ENCODE results near the gene FAM90A26. TPM values are rescaled to one million over a fixed set of nuclear protein-coding genes. Genes with fewer than 3 reads are reported as not detected.
A peak's percentile ranks its signal among the peaks of the same experiment; 100 is the strongest.
"Not testable (repeated sequence)": the region's sequence is repeated elsewhere in the genome, so short reads cannot be mapped to it uniquely, and the experiment has no call there.

Gene FAM90A26, protein sequence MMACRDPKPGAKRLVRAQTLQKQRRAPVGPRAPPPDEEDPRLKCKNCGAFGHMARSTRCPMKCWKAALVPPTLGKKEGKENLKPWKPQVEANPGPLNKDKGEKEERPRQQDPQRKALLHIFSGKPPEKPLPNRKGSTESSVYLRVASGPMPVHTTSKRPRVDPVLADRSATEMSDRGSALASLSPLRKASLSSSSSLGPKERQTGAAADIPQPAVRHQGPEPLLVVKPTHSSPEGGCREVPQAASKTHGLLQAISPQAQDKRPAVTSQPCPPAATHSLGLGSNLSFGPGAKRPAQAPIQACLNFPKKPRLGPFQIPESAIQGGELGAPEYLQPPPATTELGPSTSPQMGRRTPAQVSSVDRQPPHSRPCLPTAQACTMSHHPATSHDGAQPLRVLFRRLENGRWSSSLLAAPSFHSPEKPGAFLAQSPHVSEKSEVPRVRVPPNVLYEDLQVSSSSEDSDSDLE
- total RNA-seq: not detected
- long read RNA-seq: 0 reads

DNA sequence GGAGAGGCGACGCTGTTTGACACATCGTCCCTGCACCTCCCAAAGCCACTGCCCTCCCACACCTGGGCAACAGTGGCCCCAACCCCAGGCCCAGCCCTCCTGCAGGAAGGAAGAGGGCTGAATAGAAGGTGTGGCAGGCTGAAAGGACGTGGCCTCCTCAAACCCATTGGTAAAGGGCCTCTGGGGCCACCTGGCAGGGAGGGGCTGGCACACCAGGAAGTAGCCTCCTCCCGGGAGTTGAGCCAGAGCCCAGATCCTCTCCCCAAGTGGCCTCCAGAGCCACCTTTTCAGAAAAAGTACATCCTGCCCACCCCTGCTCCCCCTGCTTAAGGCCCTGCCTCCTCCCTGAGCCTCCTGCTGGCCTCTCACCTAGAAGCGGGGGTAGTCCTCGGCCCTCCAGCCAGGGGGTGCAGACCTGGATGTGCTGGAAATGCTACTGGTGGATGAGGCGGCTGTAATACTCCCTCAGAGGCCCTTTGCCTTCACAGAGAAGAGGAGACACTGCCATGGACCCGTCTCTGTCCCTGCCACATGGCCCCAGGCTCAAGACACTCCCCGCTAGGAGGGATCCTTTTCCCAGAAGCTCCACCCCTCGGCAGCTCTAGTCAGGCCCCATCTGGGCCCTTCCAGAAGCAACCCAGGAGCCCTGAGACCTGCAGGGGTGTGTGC, at the start of gene FAM90A26:
Gene FAM90A26, plus strand, starts transcription at position 619 of the 669 bp plus-strand sequence. CDS start 2,764 bp downstream, outside the sequence.
- ATAC-seq (ENCODE audit: poor library complexity); intact Hi-C loops (cut with DNase I); DNase-seq: not testable (repeated sequence)

DNA sequence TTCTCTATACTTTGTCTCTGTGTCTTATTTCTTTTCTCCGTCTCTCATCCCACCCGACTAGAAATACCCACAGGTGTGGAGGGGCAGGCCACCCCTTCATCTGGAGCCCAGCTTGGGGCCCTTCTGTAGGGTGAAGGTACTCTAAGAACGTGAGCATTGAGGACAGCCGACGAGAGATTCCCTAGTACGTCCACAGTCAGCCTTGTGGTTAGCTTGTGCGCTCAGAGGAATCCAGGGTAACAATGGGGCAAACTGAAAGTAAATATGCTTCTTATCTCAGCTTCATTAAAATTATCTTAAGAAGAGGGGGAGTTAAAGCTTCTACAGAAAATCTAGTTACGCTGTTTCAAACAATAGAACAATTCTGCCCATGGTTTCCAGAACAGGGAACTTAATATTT, 47.5 kb upstream of the FAM90A26 start:
- DNase-seq; ATAC-seq (ENCODE audit: poor library complexity): not testable (repeated sequence)
- intact Hi-C loops (cut with DNase I): loop anchor here (5.0 kb wide), 1 partner anchor 120 kb away; no protein-coding TSS in a partner anchor

DNA sequence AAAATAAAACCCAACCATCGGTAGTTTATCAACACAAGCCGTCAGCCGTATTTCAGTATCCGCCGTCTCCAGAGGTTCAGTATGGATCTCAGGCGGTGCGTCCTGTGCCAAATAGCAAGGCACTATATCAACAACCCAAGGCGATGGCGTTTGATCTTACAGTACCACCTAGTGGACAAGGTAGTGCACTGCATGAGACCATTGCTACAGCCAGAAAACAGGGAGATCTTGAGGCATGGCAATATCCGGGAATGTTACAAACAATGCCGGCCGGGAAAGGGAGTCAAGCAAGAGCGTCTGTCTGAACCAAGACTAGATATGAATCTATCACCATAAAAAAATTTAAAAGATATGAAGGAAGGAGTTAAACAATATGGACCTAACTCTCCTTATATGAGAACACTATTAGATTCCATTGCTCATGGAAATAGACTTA, 46.6 kb upstream of the FAM90A26 start:
- not testable (repeated sequence) for ATAC-seq (ENCODE audit: poor library complexity); DNase-seq
- intact Hi-C loops (cut with DNase I): loop anchor here (5.0 kb wide), 1 partner anchor 121 kb away; no protein-coding TSS in a partner anchor

DNA sequence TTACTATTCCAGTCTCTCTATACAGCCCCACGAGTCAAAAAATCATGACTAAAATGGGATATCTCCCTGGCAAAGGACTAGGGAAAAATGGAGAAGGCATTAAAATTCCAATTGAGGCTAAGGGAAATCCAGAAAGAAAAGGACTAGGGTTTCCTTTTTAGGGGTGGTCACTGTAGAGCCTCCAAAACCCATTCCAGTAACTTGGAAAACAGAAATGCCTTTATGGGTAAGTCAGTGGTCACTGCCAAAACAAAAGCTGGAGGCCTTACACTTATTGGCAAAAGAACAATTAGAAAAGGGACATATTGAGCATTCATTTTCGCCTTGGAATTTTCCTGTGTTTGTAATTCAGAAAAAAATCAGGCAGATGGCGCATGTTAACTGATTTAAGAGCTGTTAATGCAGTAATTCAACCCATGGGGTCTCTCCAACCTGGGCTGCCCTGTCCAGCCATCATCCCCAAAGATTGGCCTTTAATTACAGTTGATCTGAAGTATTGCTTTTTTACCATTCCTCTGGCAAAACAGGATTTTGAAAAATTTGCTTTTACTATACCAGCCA, 44.5 kb upstream of the FAM90A26 start:
- intact Hi-C loops (cut with DNase I); ATAC-seq (ENCODE audit: poor library complexity): not testable (repeated sequence)

GRCh38 chr4:9131420-9131819, 38.8 kb upstream of the FAM90A26 start:
- ATAC-seq (ENCODE audit: poor library complexity); intact Hi-C loops (cut with DNase I); DNase-seq: not testable (repeated sequence)

More for the DNA sequence above, 44.5 kb upstream of the FAM90A26 start:
- DNase-seq: not testable (repeated sequence)

- intact Hi-C loops (cut with DNase I); ATAC-seq (ENCODE audit: poor library complexity); DNase-seq: not testable (repeated sequence)
These were observed 37.4 kb upstream of the FAM90A26 start for GRCh38 chr4:9132849-9133248.

GRCh38 chr4:9134011-9134410, 36.2 kb upstream of the FAM90A26 start:
- ATAC-seq (ENCODE audit: poor library complexity); DNase-seq; intact Hi-C loops (cut with DNase I): not testable (repeated sequence)

DNA sequence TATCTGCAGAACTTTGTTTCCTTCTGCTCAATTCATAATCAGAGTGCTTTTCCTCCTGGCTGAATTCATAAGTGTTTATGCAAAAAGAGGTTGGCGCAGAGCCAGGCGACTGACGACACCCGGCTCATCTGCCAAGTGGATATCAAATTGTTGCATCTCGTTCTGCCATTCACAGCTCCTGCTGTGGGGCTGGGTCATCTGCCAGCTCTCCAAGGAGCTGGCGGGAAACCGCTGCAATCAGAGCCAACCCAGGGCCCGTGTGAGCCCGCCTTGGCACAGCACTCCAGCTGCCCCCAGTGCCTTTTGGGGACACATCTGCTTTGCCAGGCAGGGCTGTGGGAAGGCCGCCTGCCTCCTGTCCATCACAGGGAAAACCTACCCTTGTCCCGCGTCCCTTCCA, 35.7 kb upstream of the FAM90A26 start:
- peak; percentile 79 for DNase-seq
- intact Hi-C loops (cut with DNase I); ATAC-seq (ENCODE audit: poor library complexity): not testable (repeated sequence)

GRCh38 chr4:9141050-9141449, 29.2 kb upstream of the FAM90A26 start:
- ATAC-seq (ENCODE audit: poor library complexity); DNase-seq; intact Hi-C loops (cut with DNase I): not testable (repeated sequence)

DNA sequence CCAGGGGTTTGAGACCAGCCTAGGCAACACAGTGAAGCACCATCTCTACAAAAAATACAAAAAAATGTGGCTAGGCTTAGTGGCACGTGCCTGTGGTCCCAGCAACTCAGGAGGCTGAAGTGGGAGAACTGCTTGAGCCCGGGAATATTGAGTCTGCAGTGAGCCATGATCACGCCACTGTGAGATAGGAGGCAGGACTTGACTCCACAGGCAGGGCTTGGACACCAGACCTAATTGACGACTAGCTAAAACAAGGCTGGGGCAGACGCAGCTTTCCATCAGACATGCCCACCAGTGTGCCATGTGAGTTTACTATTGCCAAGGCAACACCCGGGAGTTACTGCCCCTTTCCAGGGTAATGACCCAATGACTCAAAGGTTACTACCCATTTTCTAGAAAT, 27.4 kb upstream of the FAM90A26 start:
- intact Hi-C loops (cut with DNase I); DNase-seq; ATAC-seq (ENCODE audit: poor library complexity): not testable (repeated sequence)

DNA sequence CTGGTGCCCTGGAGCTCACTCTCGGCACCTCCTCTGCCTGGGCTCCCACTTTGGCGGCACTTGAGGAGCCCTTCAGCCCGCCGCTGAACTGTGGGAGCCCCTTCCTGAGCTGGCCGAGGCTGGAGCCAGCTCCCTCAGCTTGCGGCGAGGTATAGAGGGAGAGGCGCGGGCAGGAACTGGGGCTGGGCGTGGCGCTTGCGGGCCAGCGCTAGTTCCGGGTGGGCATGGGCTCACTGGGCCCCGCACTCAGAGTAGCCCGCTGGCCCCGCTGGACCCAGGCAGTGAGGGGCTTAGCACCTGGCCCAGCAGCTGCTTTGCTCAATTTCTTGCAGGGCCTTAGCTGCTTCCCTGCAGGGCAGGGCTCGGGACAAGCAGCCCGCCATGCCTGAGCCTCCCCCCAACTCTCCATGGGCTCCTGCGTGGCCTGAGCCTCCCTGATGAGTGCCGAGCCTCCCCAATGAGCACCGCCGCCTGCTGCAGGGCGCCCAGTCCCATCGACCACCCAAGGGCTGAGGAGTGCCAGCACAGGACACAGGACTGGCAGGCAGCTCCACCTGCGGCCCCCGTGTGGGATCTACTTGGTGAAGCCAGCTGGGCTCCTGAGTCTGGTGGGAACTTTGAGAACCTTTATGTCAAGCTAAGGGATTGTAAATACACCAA, 26.7 kb upstream of the FAM90A26 start:
- intact Hi-C loops (cut with DNase I): no loop called here
- ATAC-seq (ENCODE audit: poor library complexity): no peak
- DNase-seq: no peak

- intact Hi-C loops (cut with DNase I): no loop called here
- DNase-seq (no peak), ATAC-seq (ENCODE audit: poor library complexity) (no peak)
These were observed 23.2 kb upstream of the FAM90A26 start for GRCh38 chr4:9146967-9147366.

DNA sequence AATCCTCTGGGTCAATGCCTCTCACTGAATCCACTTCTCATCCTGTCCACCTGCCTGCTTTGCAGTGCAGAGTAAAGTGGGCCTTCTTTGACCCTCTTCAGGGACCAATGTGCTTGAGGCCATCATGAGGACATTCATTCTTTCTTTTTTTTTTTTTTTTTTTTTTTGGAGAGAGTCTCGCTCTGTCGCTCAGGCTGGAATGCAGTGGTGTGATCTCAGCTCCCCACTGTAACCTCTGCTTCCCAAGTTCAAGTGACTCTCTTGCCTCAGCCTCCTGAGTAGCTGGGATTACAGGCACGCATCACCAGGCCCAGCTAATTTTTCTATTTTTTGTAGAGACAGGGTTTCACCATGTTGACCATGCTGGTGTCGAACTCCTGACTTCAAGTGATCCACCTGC, 22.8 kb upstream of the FAM90A26 start:
- intact Hi-C loops (cut with DNase I); DNase-seq; ATAC-seq (ENCODE audit: poor library complexity): not testable (repeated sequence)

GRCh38 chr4:9148611-9149409, 21.4 kb upstream of the FAM90A26 start:
- intact Hi-C loops (cut with DNase I); ATAC-seq (ENCODE audit: poor library complexity); DNase-seq: not testable (repeated sequence)

GRCh38 chr4:9151809-9152179, 18.4 kb upstream of the FAM90A26 start:
- ATAC-seq (ENCODE audit: poor library complexity); intact Hi-C loops (cut with DNase I): not testable (repeated sequence)

GRCh38 chr4:9152180-9153007, 17.8 kb upstream of the FAM90A26 start:
- intact Hi-C loops (cut with DNase I): not testable (repeated sequence)
- DNase-seq (peak; percentile 100), ATAC-seq (ENCODE audit: poor library complexity) (peak; percentile 91)

More at GRCh38 chr4:9151809-9152179, 18.4 kb upstream of the FAM90A26 start:
- not testable (repeated sequence) for DNase-seq

Measured in Right ventricle myocardium superior (tissue), 1 donor.